Retina (tissue), 1 donor: ENCODE results near the gene ATP2A2.
"Not testable (repeated sequence)": the region's sequence is repeated elsewhere in the genome, so short reads cannot be mapped to it uniquely, and the experiment has no call there.

Experiments
- DNase-seq: peaks from one replicate; pipeline ENCODE4 v3.0.0-alpha.2; 2016

Gene ATP2A2

GRCh38 chr12:110370732-110371231 is 89.7 kb downstream of the ATP2A2 start:
- DNase-seq = no peak

GRCh38 chr12:110371408-110372055 is 90.5 kb downstream of the ATP2A2 start:
- DNase-seq = no peak

GRCh38 chr12:110372056-110372425 is 91.0 kb downstream of the ATP2A2 start:
- DNase-seq = no peak

GRCh38 chr12:110373025-110373424 is 92.0 kb downstream of the ATP2A2 start:
- no peak for DNase-seq

GRCh38 chr12:110373425-110373824 is 92.4 kb downstream of the ATP2A2 start:
- DNase-seq = no peak

GRCh38 chr12:110373962-110374611 is 93.0 kb downstream of the ATP2A2 start:
- no peak for DNase-seq

- DNase-seq = not testable (repeated sequence)
Measured at GRCh38 chr12:110378131-110378790, 97.2 kb downstream of the ATP2A2 start.

- no peak for DNase-seq
Measured at GRCh38 chr12:110379197-110379596, 98.2 kb downstream of the ATP2A2 start.

GRCh38 chr12:110379631-110380030 is 98.6 kb downstream of the ATP2A2 start:
- DNase-seq = no peak

GRCh38 chr12:110382683-110383082 is 101.6 kb downstream of the ATP2A2 start:
- no peak for DNase-seq
